ENCODE results near the gene CTDSPL. TPM values are rescaled to one million over a fixed set of nuclear protein-coding genes. Genes with fewer than 3 reads are reported as not detected.
A peak's percentile ranks its signal among the peaks of the same experiment; 100 is the strongest.

The CTDSPL gene
- total RNA-seq, 1 donor from 2014 or later, result 71.2 TPM

DNA sequence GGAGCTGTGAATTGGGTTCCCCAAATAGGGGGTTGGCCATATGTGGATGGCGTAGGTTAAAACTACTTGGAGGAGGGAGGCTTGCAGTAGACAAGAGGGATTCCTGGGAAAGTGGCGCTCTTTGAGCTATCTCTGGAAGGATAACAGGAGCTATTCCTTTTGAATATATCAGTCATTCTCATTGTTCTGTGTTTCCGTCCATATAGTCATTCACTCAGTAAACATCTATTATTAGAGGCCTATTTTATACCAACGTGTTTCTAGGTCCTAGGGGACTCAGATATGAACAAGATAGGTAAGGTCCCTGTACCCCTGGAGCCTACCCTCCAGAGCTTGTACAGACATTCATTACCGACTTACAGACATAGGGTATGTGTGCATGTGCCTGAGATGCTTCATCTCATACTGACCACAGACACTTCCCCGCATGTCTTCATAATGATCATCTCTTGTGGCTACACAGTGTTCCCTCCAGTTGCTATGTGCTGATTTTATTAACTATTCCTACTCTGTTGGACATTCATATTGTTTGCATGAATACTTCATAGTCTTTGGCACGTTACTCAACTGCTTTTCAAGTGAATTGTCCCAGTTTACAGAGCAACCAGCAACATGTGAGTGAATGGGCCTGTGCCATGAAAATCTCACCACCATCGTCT is 73.1 kb downstream of the CTDSPL start:
- DNase-seq (ENCODE audit: low spot score), result no peak
- intact Hi-C loops (cut with DNase I), result no loop called here
- ATAC-seq, result peak; percentile 31

DNA sequence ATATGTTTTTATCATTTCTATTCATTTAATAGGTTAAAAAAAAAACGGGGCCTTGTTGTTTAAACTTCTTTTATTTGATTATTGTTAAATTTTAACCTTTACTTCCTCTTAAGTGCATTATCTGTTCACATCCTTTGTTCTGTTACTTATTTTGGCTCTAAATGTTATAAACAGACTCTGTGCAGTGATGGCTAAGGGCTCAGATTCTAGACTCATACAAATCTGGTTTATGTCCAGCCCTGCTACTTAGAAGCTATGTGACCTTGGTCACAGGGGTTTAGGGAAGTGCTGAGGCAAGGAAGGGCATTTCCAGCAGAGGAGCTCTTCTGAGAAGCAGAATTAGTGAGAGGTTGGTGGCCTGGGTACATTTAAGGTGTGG is 73.6 kb downstream of the CTDSPL start:
- intact Hi-C loops (cut with DNase I), result no loop called here
- ATAC-seq (peak; percentile 75), DNase-seq (ENCODE audit: low spot score) (no peak)

DNA sequence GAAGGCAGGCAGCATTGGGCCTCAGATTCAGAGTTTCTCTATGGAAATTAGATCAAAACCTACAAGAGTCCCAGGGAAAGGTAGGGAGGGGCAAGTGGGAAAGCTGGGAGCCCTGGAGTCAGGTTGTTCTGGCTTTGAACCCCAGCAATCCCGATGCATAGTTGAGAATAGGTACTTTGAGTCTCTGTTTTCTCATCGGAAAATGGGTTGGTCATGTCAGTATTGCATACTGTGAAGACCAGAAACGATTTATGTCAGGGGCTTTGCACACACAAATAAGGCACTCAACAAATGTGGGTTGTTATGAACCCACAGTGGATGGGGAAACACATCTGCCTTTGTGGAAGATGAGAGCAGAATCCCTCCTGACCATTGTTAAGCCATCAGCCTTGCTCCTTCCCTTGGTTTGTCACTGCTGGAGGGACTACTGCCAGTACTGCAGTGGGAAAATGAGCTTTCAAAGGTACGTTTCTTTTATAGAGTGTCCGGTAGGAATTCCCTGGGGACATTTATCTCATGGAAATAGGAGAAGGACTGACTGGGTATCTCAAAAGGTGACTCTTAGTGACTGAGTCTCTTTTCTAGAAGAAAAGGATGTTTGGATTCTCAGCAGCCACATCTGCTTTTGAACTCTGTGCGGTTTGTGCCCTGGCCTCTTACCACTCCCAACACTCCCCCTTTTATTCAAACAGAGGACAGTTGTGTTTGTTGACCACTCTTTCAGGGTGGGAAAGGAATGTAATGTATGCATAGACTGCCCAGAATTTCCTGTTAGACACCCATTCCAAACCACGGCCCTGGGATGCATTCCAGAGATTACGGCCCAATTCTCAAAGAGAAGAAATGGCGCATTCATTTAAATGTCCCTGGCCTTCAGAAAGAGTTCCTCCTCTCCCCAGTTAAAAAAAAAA is 74.3 kb downstream of the CTDSPL start:
- ATAC-seq (peak; percentile 71), DNase-seq (ENCODE audit: low spot score) (no peak)
- intact Hi-C loops (cut with DNase I), result no loop called here

DNA sequence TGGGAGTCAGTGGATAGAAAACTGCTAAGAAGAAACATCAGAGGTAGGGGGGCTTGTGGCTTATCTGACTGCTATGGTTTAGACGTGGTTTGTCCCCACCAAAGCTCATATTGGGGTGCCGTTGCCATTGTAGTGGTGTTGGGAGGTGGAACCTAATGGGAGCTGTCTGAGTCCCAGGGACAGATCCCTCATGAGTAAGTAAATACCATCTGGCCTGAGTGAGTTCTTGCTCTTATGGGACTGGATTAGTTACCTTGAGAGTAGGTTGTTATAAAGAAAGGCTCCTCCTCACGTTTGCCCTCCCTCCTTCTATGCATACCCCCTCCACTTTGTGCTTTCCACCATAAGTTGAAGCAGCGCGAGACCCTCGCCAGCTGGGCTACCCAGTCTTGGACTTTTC is 75.5 kb downstream of the CTDSPL start:
- DNase-seq (ENCODE audit: low spot score) (no peak), ATAC-seq (no peak)
- intact Hi-C loops (cut with DNase I), result no loop called here

DNA sequence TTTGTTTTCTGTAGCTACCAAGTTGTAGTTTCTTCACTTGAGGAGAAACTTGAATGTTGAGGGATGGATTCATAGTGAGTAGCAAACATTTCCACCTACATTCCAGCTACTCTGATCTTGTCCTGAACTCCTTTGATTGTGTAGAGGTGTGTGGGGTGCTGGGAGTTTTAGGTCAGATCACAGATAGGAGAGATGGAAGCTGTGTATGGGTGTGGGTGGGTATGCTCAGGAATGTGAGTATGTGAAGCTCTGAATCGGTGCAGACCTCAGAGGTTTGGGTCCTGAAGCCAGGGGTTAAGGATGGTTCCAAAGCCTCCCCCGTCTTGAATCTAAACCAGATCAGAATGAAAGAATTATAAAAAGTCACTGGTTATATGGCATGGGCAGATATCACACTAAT is 76.3 kb downstream of the CTDSPL start:
- ATAC-seq, result no peak
- intact Hi-C loops (cut with DNase I), result no loop called here
- no peak for DNase-seq (ENCODE audit: low spot score)

DNA sequence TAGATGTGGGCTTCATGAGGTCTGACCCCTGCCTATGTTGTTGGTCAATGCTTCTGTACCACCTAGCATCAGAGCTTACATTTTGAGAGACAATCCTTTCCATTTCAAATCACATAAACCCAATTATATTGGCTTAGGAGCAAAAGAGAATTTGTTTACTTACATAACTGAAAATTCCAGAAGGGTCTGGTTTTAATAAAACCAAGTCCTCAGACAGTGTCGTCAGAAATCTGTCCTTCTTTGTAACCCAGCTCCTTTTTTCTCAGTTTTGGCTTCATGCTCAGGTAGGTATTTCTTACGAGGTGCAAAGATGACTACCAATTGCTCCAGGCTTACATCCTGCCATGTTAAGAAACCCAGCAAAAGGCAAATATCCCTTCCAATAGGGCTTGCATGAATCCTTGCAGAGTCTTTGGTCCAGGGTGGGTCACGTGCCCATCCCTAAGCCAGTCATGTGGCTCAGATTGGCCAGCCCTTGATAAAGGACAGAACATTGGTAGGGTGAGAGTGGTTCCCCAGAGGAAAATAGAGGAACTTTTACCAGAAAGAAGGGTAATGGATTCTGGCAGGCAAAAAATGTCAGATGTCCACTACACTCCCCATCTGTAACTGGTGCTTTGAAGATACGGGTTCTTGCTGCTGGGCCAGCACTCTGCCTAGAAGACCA is 78.7 kb downstream of the CTDSPL start:
- intact Hi-C loops (cut with DNase I), result no loop called here

DNA sequence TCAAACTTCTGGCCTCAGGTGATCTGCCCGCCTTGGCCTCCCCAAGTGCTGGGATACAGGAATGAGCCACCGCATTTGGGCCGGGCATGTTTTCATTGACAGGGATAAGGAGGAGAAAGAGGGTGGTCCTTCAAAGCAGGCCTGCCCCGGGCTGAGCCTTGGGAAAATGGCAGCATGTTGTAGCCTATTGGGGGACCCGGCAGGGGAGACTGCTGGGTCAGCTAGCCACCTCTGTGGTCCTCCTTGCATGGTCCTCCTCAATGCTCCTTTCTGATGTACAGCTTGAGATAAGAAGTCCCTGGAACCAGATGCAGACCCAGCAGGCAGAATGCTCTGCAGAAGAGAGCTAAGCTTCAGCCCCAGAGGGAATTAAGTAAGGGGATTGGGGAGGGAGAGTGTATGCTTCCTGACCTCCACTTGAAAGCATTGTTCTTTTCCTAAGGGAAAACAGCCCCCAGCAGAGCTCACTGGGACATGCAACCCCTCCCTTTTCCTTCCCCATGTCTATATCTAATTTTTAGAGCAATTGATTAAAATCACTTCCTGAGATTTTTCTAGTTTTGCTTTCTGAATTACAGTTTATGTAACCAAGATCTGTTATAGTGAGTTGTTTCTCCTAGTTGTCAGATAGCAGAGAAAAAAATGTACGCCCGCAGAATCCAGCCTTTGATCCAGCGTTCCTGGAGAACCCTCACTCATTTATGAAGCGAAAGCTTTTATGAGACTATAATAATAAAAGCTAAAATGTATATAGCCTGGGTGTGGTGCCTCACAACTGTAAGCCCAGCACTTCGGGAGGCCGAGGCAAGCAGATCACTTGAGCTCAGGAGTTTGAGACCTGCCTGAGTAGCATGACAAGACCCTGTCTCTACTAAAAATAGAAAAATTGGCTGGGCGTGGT is 80.2 kb downstream of the CTDSPL start:
- DNase-seq (ENCODE audit: low spot score), result no peak
- intact Hi-C loops (cut with DNase I), result no loop called here
- no peak for ATAC-seq

More for the DNA sequence above, 78.7 kb downstream of the CTDSPL start:
- ATAC-seq, result no peak
- no peak for DNase-seq (ENCODE audit: low spot score)

DNA sequence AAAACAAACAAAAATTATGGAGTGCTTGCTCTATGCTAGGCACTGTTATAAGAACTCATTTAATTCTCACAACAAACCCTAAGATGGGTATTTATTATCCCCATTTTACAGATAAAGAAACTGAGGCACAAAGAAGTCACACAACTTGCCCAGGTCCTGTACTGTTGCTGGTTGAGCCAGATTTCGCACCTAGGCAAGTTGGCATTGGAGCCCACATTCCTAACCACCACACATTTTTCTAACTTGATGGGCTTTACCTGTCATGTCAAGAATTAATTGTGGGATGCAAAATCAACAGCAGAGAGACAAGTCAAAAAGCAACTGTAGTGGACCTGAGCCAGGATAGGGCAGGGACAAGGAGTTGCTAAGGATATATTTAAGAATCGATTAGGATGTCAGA is 81.0 kb downstream of the CTDSPL start:
- DNase-seq (ENCODE audit: low spot score), result no peak
- ATAC-seq, result no peak
- intact Hi-C loops (cut with DNase I), result no loop called here

DNA sequence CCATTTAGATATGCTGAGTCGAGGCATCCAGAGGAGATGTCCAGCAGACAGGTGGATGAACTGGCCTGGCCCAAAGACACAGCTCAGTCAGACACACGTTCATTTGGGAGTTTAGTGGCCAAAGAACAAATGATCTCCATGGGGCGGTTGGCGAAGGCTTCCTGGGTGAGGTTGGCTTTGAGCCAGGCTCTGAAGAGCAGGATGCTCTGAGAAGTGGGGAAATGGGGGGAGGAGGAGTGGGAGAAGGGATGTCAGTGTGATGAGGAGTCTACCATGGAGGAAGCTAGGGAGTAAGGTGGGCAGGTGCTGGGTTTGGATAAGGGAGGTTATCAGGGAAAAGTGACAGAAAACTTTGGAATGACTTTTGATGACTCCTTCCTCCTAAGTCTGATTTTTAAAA is 81.4 kb downstream of the CTDSPL start:
- DNase-seq (ENCODE audit: low spot score) (no peak), ATAC-seq (no peak)
- intact Hi-C loops (cut with DNase I), result no loop called here

DNA sequence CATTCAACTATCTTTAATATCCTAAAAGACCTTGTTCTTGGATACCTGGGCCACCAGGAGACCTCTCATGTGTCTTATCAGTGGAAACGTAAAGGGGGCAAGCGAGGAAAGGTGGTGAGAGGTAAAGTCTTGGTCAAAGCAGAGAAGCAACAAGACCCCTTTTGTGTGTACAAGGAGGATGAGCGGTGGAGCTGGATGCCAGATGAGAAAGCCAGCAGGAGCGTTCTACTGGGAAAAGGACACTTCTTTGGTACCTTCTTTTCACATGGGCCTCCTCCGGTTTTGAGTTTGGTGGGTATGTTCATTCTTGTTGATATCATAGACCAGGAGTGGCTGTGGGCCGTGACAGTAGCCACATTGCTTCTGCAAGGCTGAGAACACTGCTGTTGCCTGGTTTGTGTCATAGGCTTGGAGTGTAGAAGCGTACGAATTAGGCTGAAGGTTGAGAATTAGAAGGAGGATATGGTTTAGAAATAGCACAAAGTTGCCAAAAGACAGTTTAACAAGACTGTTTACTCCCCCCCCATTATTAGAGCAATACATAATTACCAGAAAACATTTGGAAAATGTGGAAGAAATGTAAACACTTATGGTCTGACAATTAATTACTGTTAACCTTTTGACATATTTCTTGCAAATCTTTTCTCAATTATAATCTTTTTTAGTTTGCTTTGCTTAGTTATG is 82.1 kb downstream of the CTDSPL start:
- intact Hi-C loops (cut with DNase I), result no loop called here
- no peak for DNase-seq (ENCODE audit: low spot score)
- ATAC-seq, result no peak

DNA sequence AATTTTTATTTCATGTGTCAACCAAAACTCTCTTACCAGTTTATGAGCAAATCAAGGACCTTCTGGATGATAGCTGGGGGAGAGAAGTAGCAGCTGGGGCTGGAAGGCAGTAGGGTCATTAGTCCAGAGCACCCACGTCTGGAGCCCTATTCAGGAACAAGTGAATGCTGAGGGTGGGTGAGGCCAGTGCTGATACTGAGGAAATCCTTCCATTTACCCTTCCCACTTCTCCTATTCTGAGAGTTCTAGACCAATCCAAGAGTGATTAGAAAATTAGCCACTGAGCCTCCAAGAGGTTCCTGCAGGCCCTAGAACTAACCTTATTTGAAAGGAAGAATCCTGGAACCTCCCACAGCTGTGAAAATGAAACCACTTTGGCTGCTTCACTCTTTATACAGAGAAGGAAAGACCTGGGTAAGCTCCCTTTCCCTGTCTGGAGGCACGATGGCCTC is 82.7 kb downstream of the CTDSPL start:
- no peak for DNase-seq (ENCODE audit: low spot score)
- ATAC-seq, result no peak
- intact Hi-C loops (cut with DNase I), result no loop called here

DNA sequence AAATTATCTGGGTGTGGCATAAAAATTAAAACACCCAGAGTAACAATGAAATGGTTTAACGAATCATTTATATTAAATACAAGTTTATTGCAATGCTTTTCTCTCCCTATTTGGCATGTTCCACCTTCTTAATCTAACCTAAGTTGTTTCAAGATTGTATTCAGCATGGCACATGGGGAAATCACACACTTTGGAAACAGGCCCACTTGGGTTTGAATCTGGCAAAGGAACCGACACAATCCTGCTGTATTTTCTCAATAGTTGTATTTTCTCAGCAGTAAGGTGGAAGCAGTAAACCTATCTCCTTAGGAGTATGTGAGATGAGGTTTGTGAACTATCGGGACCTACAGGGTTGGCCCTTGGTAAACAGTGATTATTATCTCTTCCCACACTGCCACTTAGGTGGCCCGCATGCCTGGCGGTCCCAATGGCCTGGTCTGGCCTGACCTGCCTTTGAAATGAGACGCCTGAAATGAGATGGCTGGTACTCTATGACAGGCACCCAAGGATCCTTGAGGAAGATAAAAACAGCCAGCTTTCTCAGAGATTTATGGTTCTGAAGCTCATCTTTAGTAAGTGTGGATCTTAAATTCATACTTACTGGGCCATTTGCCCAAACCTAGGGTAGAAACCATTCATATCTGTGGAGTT is 83.6 kb downstream of the CTDSPL start:
- no peak for ATAC-seq
- DNase-seq (ENCODE audit: low spot score), result no peak
- intact Hi-C loops (cut with DNase I), result no loop called here

DNA sequence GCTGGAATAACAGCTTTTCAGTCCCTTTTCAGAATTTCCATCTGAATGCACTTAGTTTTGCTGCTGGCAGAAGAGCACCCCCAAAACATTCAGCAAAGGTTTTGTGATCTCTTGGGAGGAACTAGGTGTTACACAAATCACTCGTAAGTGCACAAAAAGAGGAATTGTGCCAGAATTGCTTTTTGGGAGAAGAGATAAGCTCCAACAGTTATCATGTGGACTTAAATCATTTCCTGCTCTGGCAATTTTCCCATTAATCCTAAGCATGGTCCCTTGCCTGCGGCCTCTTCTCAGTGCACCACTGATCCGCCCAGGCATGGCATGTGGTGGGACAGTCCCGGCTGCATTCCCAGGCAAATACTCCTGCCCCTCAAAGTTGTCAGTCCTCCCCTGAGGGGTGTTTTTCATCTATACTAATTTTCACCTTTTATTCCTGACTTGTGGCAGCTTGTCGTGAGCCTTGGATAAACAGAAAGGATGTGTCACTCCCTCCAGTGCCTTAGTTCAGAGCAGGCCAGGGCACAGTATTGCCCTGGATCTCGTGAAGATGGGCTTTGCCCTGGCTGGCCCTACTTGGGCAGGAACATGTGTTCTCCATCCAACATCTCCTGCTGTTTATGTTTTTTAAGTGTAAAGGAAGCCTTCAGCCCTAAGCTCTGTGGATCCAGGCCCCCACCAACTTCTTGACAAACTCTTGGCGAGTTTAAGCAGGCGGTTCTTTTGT is 84.3 kb downstream of the CTDSPL start:
- DNase-seq (ENCODE audit: low spot score) (no peak), ATAC-seq (peak; percentile 36)
- intact Hi-C loops (cut with DNase I), result no loop called here

DNA sequence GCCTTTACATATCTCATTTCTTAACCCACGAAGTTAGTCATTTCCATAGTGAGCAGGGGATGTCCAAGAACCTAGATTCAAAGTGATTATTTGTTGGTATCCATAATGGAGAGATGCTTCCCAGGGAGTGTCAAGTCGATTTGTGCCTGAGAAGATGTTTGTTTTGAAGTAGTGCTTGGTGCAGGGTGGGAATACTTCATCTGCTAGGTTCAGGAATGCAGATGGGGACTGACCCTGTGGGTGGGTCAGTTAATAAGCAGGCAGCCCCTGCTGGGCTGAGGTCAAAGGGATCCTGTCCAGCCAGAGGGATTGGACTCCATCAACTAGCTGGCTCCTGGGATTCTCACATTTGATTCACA is 84.8 kb downstream of the CTDSPL start:
- no peak for ATAC-seq
- intact Hi-C loops (cut with DNase I), result no loop called here
- DNase-seq (ENCODE audit: low spot score), result no peak

DNA sequence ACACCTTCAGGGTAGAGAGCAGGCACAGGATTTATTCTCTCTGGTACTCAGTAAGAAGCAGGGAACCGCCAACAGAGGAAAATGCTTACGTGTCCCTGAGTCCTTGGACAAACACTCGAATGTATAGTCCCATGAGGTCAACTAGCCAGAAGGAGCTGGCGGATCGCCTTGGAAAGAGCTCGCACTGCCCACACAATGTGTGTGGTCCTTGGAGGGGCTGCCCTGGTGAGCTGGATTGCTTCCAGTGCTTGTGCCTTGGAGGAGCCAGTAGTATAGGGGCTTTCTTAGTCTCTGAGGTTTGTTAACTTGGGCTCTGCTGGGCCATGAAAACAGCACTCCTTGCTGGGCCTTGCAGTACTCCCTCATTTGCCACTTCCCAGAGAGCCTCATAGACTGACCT is 88.2 kb downstream of the CTDSPL start:
- intact Hi-C loops (cut with DNase I), result no loop called here
- DNase-seq (ENCODE audit: low spot score) (no peak), ATAC-seq (peak; percentile 54)

DNA sequence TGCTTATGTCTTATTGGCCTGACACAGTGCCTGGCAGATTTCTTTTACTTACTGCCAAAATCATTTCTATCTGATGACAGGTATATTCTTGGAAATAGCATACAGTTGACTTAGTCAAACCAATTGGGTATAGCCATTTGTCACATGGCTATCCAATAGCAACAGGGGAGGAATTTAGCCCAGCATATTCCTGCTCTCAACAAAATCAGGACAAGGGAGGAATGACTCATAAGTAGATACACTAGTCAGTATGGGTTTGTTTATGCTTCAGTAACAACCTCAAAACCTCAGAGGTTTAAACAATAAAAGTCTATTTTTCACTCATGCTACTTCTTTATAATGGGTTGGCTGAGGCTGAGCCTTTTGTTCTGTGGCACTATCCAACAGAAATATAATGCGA is 90.9 kb downstream of the CTDSPL start:
- ATAC-seq (no peak), DNase-seq (ENCODE audit: low spot score) (no peak)
- intact Hi-C loops (cut with DNase I), result no loop called here

DNA sequence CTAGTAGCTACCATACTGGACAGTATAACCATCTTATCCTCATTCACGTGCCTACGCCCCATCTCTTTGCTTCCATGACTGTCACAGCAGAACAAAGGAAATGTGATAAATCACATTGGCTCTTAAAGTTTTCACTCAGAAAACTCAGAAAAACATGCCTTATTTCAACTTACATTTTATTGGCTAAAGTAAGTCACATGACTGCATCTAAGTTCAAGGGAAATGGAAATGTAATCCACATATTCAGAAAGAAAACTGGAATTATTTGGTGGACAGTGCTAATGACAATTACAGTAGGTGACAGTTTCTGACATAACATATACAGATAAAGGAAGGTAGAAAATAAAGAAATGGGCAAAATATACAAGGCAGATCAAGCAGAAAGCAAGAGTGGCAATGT is 91.5 kb downstream of the CTDSPL start:
- intact Hi-C loops (cut with DNase I), result no loop called here
- ATAC-seq (no peak), DNase-seq (ENCODE audit: low spot score) (no peak)

Measured in sciatic nerve (tissue), 2 donors.